Measurements from ENCODE around the gene CCDC73.

DNA sequence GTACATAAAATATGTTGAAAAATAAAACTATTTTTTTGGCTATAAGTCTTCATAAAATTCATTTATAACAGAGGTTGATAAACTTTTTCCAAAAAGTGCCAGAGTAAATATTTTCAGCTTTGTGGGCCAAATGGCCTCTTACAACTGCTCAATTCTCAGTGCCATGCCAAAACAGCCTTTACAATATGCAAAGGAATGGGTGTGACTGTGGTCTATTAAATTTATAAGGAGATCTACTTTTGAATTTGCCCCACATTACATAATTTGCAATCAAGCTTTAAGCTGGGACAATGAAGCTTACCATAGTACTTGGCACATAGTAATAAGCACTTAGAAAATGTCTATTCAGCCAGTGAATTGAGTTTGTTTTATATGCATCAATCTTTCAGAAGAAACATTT lies 188.2 kb downstream of the CCDC73 start:
- TF ChIP-seq CTCF (IDR thresholded peaks at IDR 0.05; ENCODE audit: low read depth, low read length) (no peak), EZH2phosphoT487 (IDR thresholded peaks at IDR 0.05; ENCODE audit: low read depth) (no peak)
